Stimulated activated memory B cell treated with anti-CD40 and anti-IgM and Interleukin-4, amounts not matched to agents 10 μg/mL and 1 μg/mL and 100 μg/mL, for 72 hours (primary cell): ENCODE measurements around the gene EPHA7.

Experiments used
- ATAC-seq: fragments of 150-1000 bp; cut with Tn5 transposase; 2 replicates; pipeline ENCODE4 v1.10.0; 2021
- H3K27ac Mint-ChIP-seq: one replicate; pipeline ENCODE4 v1.8.0; 2022; ENCODE audit warnings: mild to moderate bottlenecking, mixed read lengths
- H3K27me3 Mint-ChIP-seq: one replicate; pipeline ENCODE4 v1.8.0; 2022; ENCODE audit warnings: mixed read lengths
- H3K36me3 Mint-ChIP-seq: one replicate; pipeline ENCODE4 v1.8.0; 2022; ENCODE audit warnings: mixed read lengths
- H3K4me1 Mint-ChIP-seq: one replicate; pipeline ENCODE4 v1.8.0; 2022; ENCODE audit warnings: mixed read lengths
- H3K4me3 Mint-ChIP-seq: one replicate; pipeline ENCODE4 v1.8.0; 2022; ENCODE audit warnings: mild to moderate bottlenecking, moderate library complexity, mixed read lengths
- H3K9me3 Mint-ChIP-seq: one replicate; pipeline ENCODE4 v1.8.0; 2022; ENCODE audit warnings: mixed read lengths

Gene EPHA7

GRCh38 chr6:93319304-93319703 lies 100.1 kb downstream of the EPHA7 start:
- no peak overlapping the region for H3K27ac Mint-ChIP-seq
- H3K36me3 Mint-ChIP-seq: no peaks in the 10 kb centered on the region
- H3K27me3 Mint-ChIP-seq: no peaks in the 10 kb centered on the region
- ATAC-seq: no peak
- H3K4me3 Mint-ChIP-seq: no peak overlapping the region
- H3K4me1 Mint-ChIP-seq: no peaks in the 10 kb centered on the region
- no peaks in the 10 kb centered on the region for H3K9me3 Mint-ChIP-seq

- H3K4me3 Mint-ChIP-seq: no peak overlapping the region
These were observed 101.2 kb downstream of the EPHA7 start for GRCh38 chr6:93318121-93318520.

GRCh38 chr6:93317592-93317991 lies 101.8 kb downstream of the EPHA7 start:
- Mint-ChIP-seq H3K27me3 (no peaks in the 10 kb centered on the region), H3K36me3 (no peaks in the 10 kb centered on the region), H3K27ac (no peak overlapping the region), H3K4me3 (no peak overlapping the region), H3K4me1 (no peaks in the 10 kb centered on the region), H3K9me3 (no peaks in the 10 kb centered on the region)
- ATAC-seq: no peak

More at GRCh38 chr6:93318121-93318520, 101.2 kb downstream of the EPHA7 start:
- Mint-ChIP-seq H3K9me3 (no peaks in the 10 kb centered on the region), H3K27ac (no peak overlapping the region), H3K36me3 (no peaks in the 10 kb centered on the region), H3K4me1 (no peaks in the 10 kb centered on the region), H3K27me3 (no peaks in the 10 kb centered on the region)
- no peak for ATAC-seq

- Mint-ChIP-seq H3K9me3 (peaks cover 6% of the 10 kb centered on the region), H3K4me1 (no peaks in the 10 kb centered on the region), H3K36me3 (no peaks in the 10 kb centered on the region), H3K27me3 (no peaks in the 10 kb centered on the region), H3K27ac (no peak overlapping the region), H3K4me3 (no peak overlapping the region)
- ATAC-seq: no peak
These were observed 111.6 kb downstream of the EPHA7 start for GRCh38 chr6:93307505-93308409.

- H3K36me3 Mint-ChIP-seq: no peaks in the 10 kb centered on the region
- no peak for ATAC-seq
- H3K9me3 Mint-ChIP-seq: peaks cover 14% of the 10 kb centered on the region
These were observed 114.3 kb downstream of the EPHA7 start for GRCh38 chr6:93305088-93305487.

GRCh38 chr6:93304505-93304904 lies 114.9 kb downstream of the EPHA7 start:
- Mint-ChIP-seq H3K9me3 (peaks cover 18% of the 10 kb centered on the region), H3K27ac (no peak overlapping the region), H3K4me3 (no peak overlapping the region), H3K36me3 (no peaks in the 10 kb centered on the region), H3K27me3 (no peaks in the 10 kb centered on the region), H3K4me1 (no peaks in the 10 kb centered on the region)
- no peak for ATAC-seq

More at GRCh38 chr6:93305088-93305487, 114.3 kb downstream of the EPHA7 start:
- Mint-ChIP-seq H3K4me3 (no peak overlapping the region), H3K27me3 (no peaks in the 10 kb centered on the region), H3K4me1 (no peaks in the 10 kb centered on the region), H3K27ac (no peak overlapping the region)

- Mint-ChIP-seq H3K4me1 (no peaks in the 10 kb centered on the region), H3K27me3 (no peaks in the 10 kb centered on the region), H3K36me3 (no peaks in the 10 kb centered on the region), H3K4me3 (no peak overlapping the region), H3K27ac (no peak overlapping the region), H3K9me3 (peaks cover 19% of the 10 kb centered on the region)
- ATAC-seq: no peak
These were observed 118.7 kb downstream of the EPHA7 start for GRCh38 chr6:93300661-93301060.

GRCh38 chr6:93299622-93300021 lies 119.7 kb downstream of the EPHA7 start:
- ATAC-seq: no peak
- Mint-ChIP-seq H3K4me1 (no peaks in the 10 kb centered on the region), H3K27ac (no peak overlapping the region), H3K4me3 (no peak overlapping the region), H3K36me3 (no peaks in the 10 kb centered on the region), H3K9me3 (peaks cover 16% of the 10 kb centered on the region), H3K27me3 (no peaks in the 10 kb centered on the region)

- Mint-ChIP-seq H3K4me1 (no peaks in the 10 kb centered on the region), H3K27ac (no peak overlapping the region), H3K4me3 (no peak overlapping the region), H3K27me3 (no peaks in the 10 kb centered on the region), H3K9me3 (peaks cover 7% of the 10 kb centered on the region), H3K36me3 (no peaks in the 10 kb centered on the region)
- no peak for ATAC-seq
These were observed 123.7 kb downstream of the EPHA7 start for GRCh38 chr6:93295631-93296030.

- H3K4me3 Mint-ChIP-seq: no peak overlapping the region
- no peaks in the 10 kb centered on the region for H3K27me3 Mint-ChIP-seq
- H3K27ac Mint-ChIP-seq: no peak overlapping the region
- ATAC-seq: no peak
- no peaks in the 10 kb centered on the region for H3K4me1 Mint-ChIP-seq
- no peaks in the 10 kb centered on the region for H3K36me3 Mint-ChIP-seq
- peaks cover 7% of the 10 kb centered on the region for H3K9me3 Mint-ChIP-seq
These were observed 124.5 kb downstream of the EPHA7 start for GRCh38 chr6:93294879-93295278.

GRCh38 chr6:93293872-93294271 lies 125.5 kb downstream of the EPHA7 start:
- Mint-ChIP-seq H3K4me1 (no peaks in the 10 kb centered on the region), H3K9me3 (peaks cover 3% of the 10 kb centered on the region), H3K27me3 (no peaks in the 10 kb centered on the region), H3K36me3 (no peaks in the 10 kb centered on the region), H3K4me3 (no peak overlapping the region), H3K27ac (no peak overlapping the region)
- no peak for ATAC-seq

GRCh38 chr6:93293460-93293859 lies 125.9 kb downstream of the EPHA7 start:
- no peak for ATAC-seq
- Mint-ChIP-seq H3K36me3 (no peaks in the 10 kb centered on the region), H3K27me3 (no peaks in the 10 kb centered on the region), H3K9me3 (peaks cover 3% of the 10 kb centered on the region), H3K4me3 (no peak overlapping the region), H3K4me1 (no peaks in the 10 kb centered on the region), H3K27ac (no peak overlapping the region)

- Mint-ChIP-seq H3K9me3 (peaks cover 9% of the 10 kb centered on the region), H3K27me3 (no peaks in the 10 kb centered on the region), H3K4me3 (no peak overlapping the region), H3K27ac (no peak overlapping the region), H3K4me1 (no peaks in the 10 kb centered on the region), H3K36me3 (no peaks in the 10 kb centered on the region)
- no peak for ATAC-seq
These were observed 136.8 kb downstream of the EPHA7 start for GRCh38 chr6:93282521-93283031.

GRCh38 chr6:93278241-93278640 lies 141.1 kb downstream of the EPHA7 start:
- Mint-ChIP-seq H3K27ac (no peak overlapping the region), H3K9me3 (no peaks in the 10 kb centered on the region), H3K4me1 (no peaks in the 10 kb centered on the region), H3K27me3 (no peaks in the 10 kb centered on the region), H3K36me3 (no peaks in the 10 kb centered on the region), H3K4me3 (no peak overlapping the region)
- ATAC-seq: no peak

- no peak for ATAC-seq
- H3K27me3 Mint-ChIP-seq: no peaks in the 10 kb centered on the region
- H3K27ac Mint-ChIP-seq: no peak overlapping the region
- H3K36me3 Mint-ChIP-seq: no peaks in the 10 kb centered on the region
- no peaks in the 10 kb centered on the region for H3K9me3 Mint-ChIP-seq
- H3K4me1 Mint-ChIP-seq: no peaks in the 10 kb centered on the region
- H3K4me3 Mint-ChIP-seq: no peak overlapping the region
These were observed 146.5 kb downstream of the EPHA7 start for GRCh38 chr6:93272896-93273295.

GRCh38 chr6:93272211-93272610 lies 147.1 kb downstream of the EPHA7 start:
- H3K36me3 Mint-ChIP-seq: no peaks in the 10 kb centered on the region
- H3K27ac Mint-ChIP-seq: no peak overlapping the region
- ATAC-seq: no peak
- H3K4me1 Mint-ChIP-seq: no peaks in the 10 kb centered on the region
- H3K4me3 Mint-ChIP-seq: no peak overlapping the region
- H3K27me3 Mint-ChIP-seq: no peaks in the 10 kb centered on the region
- H3K9me3 Mint-ChIP-seq: no peaks in the 10 kb centered on the region
